ENCODE data around the gene GLRA3.
A peak's percentile ranks its signal among the peaks of the same experiment; 100 is the strongest.
"Not testable (repeated sequence)": the region's sequence is repeated elsewhere in the genome, so short reads cannot be mapped to it uniquely, and the experiment has no call there.

The GLRA3 gene

GRCh38 chr4:174808836-174809235 is 20.2 kb downstream of the GLRA3 start:
- DNase-seq, result no peak

- DNase-seq, result no peak
These were observed 20.9 kb downstream of the GLRA3 start for GRCh38 chr4:174808119-174808518.

GRCh38 chr4:174805746-174806145 is 23.3 kb downstream of the GLRA3 start:
- DNase-seq, result no peak

GRCh38 chr4:174794543-174795094 is 34.4 kb downstream of the GLRA3 start:
- no peak for DNase-seq

DNA sequence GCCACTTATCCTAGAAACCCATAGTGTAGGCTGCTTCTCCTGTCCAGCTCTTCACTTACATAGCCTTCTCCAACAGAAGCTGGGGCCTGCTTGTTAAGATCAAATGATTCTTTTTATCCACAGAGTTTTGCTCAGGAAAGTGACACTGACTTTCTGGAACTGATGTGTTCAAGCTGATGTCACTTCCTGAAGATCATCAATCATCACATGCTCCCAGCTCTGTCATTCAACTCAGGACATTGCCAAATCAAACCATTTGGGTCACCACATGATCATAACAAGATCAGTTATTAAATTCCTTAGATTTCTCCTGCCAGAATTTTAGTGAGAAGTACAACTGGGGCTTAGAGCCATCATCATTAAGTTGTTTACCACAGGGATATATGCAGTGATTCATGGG is 39.4 kb downstream of the GLRA3 start:
- DNase-seq, result no peak

- DNase-seq, result not testable (repeated sequence)
These were observed 50.6 kb downstream of the GLRA3 start for GRCh38 chr4:174778274-174778986.

GRCh38 chr4:174775366-174775765 is 53.7 kb downstream of the GLRA3 start:
- DNase-seq, result no peak

- peak; percentile 49 for DNase-seq
These were observed 64.8 kb downstream of the GLRA3 start for GRCh38 chr4:174764105-174764729.

DNA sequence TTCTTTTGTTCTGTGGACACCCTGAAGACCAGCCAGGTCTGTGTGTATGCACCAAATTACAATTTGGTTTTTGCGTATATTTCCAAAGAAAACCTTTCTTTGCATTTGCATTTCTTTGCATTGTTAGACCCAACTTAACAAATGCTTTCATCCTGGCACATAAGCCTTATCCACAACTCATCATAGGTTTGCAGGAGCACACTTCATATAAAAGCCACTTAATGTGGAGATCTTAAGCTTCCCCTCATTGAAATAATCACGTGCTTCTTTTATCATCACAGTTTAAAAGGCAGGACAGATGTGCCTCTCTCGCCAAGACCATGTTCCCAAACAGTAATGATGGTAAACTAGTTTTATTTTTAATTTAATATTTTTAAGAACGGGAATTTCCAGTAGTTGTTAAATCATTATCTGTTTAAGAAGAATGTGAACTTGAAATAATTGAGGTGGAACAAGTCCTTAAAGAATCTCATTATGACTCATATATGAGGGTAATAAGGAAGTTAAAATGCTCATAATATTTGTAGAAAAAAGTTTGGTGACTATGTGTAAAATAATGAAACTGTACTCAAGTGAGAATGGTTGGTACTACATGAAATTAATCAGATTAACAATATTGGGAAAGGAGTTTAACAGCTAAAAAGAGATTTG is 65.5 kb downstream of the GLRA3 start:
- no peak for DNase-seq

DNA sequence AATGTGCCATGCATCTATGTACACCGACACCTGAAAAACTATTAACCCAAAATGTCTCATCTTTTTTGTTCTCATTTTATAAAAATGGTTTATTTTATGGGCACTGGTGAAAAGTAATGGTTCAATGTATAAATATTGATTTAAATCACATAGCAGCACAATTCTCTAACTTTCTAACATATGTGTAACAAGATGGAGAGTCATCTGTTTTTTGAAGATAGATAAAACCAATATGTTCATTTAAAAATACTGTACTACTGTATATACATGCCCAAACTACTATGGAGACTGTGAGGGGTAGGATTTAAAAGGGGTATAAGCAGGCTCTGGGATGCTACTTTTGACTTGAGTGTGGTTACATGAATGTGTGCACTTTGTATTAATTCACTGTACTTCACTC is 67.6 kb downstream of the GLRA3 start:
- DNase-seq, result no peak

DNA sequence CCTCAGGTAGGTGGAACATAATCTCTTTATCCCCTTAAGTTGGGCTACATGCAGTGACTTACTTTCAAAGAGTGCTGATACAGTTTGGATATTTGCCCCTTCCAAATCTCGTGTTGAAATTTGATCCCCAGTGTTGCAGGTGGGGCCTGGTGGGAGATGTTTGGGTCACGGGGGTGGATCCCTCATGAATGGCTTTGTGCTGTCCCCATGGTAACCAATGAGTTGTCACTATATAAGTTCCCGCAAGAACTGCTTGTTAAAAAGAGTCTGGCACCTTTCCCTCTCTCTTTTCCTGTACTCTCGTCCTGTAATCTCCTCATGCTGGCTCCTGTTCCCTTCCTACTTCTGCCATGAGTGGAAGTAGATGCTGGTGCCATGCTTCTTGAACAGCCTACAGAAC is 71.3 kb downstream of the GLRA3 start:
- DNase-seq, result no peak

DNA sequence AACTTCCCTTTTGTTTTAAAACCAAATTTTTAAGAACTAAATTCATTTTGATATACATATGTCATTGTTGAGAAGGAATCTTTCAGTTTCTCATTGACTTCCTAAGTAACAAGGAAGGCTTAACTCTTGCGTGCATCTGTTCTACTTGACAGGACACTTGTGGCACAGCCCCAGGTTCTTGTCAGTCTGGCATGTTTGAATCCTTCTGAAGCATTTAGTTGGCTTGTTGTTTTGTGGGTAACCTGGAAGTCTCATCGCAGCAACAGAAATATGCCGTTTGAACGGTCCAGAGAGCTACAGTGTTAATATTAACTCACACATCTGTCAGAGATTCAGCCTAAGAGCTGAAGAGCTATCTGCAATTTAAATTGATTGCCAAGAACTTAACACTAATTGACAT is 76.0 kb downstream of the GLRA3 start:
- DNase-seq, result no peak

DNA sequence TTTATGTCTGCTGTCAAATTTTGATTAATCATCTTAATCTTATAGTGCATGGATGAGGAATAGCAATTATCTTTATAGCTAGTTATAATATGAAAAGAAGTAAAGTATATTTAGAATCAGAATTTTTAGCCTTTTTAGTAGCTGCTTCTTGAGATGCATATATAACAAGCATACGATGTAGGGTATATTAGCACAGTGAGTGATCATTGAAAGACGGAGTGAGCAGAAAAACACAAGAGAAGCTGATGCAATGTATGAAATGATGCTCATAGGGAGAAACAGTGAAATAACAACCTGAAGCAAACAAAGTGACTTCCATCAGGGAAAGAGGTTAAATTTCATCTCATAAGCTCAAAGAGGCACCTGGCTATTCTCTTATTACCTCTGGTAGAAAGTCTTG is 77.0 kb downstream of the GLRA3 start:
- no peak for DNase-seq

GRCh38 chr4:174749091-174749490 is 80.0 kb downstream of the GLRA3 start:
- no peak for DNase-seq

- no peak for DNase-seq
These were observed 82.3 kb downstream of the GLRA3 start for GRCh38 chr4:174746710-174747109.

GRCh38 chr4:174742561-174742960 is 86.5 kb downstream of the GLRA3 start:
- no peak for DNase-seq

DNA sequence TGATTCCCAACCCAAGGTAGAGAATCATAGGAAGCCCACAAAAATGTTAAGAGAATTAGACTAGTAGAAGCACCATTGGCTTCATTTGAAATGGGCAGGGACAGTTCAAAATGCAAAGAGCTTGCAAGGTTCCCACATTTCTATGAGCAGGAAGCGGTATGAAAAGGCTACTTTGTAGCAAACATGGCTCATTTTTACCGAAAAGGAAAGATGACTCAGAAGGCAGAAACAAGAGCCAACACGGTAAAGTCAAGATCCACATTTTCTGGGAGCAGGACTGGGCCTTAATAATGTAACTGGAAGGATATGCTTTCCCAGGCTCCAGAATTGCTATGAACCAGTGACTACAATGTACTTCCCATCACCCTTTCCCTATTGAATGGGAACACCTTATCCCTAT is 89.5 kb downstream of the GLRA3 start:
- no peak for DNase-seq

- DNase-seq, result no peak
These were observed 94.9 kb downstream of the GLRA3 start for GRCh38 chr4:174734181-174734580.

DNA sequence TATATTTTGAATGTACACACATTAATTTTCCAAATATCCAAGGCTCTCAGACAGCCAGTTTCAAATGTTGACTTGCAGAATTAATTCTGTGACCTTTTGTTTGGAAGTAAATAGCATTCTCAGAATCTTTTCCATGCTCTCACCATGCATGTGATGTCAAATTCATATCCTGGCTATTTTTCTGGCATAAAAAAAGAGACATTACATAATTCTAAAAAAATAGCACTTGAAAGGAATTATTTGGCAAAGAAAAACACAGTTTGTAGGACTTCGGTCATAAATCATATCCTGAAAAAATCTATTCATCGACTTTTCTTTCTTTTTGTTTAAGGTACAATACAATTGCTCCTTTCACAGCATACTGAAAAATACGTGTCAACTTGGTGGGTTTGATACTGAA is 111.2 kb downstream of the GLRA3 start:
- no peak for DNase-seq

- DNase-seq, result no peak
These were observed 111.9 kb downstream of the GLRA3 start for GRCh38 chr4:174716986-174717770.

DNA sequence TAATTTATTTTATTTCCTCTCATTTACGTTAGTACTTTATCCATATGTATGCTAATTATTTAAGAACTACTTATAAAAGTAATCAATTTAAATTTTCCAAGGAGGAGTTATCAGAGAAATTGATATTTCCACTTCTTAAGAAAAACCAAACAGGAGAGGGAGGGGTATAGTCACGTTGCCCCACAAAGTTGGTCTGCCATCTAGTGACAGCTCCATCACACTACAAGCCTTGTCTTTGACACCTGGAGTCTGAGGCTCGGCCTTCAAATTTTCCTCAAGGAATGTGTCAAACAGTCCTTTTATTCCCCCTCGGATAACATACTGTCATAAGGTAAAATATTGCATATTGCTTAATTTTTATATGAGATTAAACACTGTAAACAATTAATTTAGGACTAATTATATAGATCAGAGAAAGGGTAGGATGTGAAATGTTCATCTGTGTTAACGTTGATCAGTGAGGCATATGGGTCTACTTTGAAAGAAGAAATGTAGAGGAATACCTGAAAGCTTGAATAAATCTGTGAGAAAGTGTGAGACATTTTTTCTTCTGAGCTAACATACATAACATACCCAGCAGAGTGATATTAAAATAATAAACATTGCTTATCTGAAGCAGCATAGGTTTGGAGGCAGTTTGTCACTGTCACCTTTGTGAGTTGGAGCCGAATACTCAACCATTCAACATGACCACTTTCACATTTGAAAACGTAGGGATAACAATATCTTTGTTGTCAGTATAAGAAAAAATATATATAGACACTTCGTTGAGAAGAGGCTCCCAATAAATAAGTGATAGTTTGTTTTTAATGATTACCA is 114.4 kb downstream of the GLRA3 start:
- peak; percentile 73 for DNase-seq

DNA sequence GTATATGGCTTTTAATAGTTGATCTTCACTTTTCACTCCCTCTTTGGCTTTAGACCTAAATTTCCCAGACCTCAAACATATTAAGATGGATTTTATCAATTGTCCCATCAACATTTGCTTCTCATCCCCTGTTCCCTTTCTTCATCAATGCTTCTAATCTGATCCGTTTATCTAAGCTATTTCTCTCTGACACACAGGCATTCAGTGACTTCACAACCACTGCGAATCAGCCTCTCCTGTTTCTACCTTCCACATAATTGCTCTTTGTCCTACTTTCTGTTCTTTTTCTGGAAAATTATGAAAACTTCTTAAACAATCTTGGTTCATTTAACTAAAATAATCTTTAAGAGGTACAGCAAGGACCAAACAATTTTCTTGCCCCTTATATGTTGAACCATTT is 115.2 kb downstream of the GLRA3 start:
- no peak for DNase-seq
